Right lobe of liver (tissue), 4 donors: Measurements from ENCODE around the gene GRP.

ENCODE experiments used
- POLR2A ChIP-seq: fragments of 450-650 bp; IDR thresholded peaks from one replicate; pipeline ENCODE4 v1.6.1; 2017; ENCODE audit warnings: antibody characterized with exemption, mild to moderate bottlenecking
- TF ChIP-seq, protein P1 (sequence below), 4 donors: fragments of 200-600 bp in 3 of 4; fragments of 450-650 bp in 1 of 4; IDR thresholded peaks; one replicate each; pipeline versions ENCODE4 v1.5.1 to v1.8.0; 2016 to 2022; ENCODE audit warnings: antibody characterized with exemption in 4 of 4, mild to moderate bottlenecking in 2 of 4
- donor health status: DM: no; HTN: no; CAD: no.
- donor health status: DM: no; HTN: no; CAD: no.
- donor health status: DM: no; HTN: yes; CAD: no.

- TF ChIP-seq, protein P1, sequence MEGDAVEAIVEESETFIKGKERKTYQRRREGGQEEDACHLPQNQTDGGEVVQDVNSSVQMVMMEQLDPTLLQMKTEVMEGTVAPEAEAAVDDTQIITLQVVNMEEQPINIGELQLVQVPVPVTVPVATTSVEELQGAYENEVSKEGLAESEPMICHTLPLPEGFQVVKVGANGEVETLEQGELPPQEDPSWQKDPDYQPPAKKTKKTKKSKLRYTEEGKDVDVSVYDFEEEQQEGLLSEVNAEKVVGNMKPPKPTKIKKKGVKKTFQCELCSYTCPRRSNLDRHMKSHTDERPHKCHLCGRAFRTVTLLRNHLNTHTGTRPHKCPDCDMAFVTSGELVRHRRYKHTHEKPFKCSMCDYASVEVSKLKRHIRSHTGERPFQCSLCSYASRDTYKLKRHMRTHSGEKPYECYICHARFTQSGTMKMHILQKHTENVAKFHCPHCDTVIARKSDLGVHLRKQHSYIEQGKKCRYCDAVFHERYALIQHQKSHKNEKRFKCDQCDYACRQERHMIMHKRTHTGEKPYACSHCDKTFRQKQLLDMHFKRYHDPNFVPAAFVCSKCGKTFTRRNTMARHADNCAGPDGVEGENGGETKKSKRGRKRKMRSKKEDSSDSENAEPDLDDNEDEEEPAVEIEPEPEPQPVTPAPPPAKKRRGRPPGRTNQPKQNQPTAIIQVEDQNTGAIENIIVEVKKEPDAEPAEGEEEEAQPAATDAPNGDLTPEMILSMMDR (IDR thresholded peaks at IDR 0.05) = no peak
- TF ChIP-seq POLR2A = no peak
These were observed 47.0 kb downstream of the GRP start for GRCh38 chr18:59266886-59267502.
